NCI-H82 treated with DMSO at 0.1 percent for 48 hours (cell line): ENCODE measurements around the gene IPMK.
"Not testable (repeated sequence)": the region's sequence is repeated elsewhere in the genome, so short reads cannot be mapped to it uniquely, and the experiment has no call there.

ENCODE experiments used
- DNase-seq: peaks from one replicate; lab custom pipeline; 2025; ENCODE audit not compliant: unreplicated experiment; lab: John Stamatoyannopoulos, UW

Gene IPMK

DNA sequence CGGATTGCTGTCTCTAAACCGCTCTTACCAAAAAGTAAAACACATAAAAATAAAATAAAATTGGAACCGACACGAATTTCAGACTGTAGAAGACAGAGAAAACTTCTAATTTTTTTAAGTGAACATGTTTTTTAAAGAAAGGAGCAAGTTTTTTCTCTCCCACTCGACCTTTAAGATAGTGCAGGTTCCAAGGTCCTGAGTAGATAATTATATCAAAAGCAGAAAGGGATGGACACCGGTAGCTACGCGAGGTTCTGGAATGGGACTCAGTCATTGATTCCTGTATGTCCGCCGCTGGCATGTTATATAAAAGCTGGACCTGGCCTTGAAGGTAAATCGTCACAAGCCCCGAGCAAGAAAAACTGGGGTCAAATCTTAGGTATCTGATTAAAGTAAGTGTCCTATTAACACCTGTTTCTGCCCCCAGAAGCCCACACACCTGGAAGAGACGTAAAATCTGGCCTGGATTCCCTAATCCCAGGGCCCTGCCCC, 806 bp upstream of the IPMK start:
- no peak for DNase-seq

DNA sequence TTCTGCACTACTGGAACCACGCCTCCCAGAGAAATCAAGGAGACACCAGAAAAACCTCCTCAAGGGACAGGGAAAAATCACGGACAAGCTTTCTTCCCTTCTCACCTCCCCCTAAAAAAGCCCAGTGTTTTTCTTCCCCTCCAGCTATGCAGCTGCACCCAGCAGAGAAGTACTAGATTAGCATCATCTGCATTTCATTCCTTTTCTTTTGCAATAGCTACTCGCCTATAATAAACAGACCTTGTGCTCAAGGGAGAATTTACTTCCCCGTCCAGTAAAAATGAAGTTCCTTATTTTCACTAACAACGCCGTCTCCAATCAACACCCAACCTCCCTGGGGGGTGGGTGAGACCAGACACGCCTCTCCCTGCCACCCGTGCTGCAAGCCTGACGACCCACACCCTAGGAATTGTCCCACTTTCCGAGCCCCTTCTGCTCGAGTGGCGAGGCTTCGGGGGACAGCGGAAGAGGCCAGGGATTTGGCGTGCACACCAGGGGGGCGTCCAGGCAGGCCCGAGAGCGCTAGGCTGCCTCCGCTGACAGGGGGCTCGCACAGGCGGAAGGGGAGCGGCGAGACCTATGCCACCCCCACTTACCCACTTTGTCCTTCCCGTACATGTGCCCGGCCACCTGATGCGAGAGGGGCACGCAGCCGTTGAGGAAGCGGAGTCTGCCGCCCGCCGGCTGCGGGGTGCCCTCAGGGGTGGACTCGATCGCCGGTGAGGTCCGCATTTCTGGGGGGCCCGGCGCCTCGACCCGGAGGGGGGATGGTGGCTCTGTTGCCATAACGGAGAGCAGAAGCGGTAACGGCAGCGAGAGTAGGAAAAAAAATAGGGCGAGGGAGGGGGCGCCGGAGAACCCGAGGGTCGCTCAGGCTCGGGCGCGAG, 625 bp downstream of the IPMK start:
- no peak for DNase-seq

DNA sequence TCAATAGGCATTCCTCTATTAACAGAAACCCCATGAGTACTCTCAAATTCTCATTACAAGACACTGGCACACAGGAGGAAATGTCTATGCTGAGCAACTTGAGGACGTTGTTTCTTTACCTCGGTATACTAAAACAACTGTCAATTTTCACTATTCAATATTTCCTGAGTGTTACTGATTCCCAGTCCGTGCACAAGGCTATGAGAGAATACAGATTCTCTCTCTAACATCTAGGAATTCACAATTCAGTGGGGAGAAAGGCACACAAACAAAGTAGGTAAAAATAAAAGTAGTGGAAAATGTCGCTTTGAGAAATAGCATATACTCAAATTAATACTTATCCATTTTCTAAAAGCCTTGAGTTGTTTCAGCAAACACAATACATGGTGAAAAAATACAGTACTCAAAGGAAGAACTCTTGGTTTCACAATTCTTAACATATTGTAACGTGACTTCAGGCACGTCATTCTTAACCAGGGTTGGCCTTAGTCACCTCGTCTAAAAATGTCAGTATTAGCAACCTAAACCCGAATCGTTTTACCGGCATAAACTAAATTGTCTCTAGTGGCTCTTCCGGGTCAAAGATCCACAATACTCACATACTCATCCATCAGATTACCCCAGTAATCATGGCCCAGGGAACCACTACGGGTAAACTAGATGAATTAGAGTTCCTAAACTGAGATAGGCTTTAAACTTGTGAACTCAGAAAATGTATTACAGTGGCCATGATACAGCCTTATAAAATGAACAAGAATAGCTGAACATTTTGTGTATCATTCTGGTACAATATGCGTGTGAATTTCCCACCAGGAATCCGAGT, 1.5 kb downstream of the IPMK start:
- DNase-seq = no peak

DNA sequence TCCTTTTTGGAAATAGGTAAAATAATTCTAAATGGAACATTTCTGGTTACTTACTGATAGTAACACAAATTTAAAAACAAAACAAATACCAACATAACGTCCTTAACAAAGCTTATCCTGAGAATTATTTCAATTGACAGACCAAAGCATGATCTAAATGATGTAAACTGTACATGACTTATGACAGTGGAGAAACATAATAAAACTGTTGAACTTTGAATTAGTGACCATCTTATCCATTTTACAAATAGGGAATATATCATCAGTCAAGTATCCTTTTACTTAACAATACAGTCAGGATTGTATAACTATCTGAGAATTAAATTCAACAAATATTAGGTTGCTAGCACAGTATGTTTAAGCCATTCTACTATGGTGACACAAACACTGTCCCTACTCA, 2.4 kb downstream of the IPMK start:
- DNase-seq = no peak

DNA sequence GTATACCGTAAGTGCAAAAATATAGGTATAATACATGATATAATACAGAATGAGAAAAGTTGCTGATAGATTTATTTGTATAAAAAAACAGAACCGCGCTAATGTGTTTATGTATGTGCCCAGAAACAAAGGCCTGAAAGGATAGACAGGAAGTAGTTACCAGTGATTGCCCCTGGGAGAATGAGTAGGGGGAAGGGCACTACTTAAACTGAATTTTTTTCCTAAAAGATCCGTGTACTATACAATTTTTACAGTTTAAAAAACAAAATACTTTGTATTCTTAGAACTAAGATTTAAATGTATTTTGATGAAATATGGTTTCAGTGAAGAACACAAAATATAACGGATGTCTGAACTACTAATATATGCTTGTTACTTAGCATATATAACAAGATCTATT, 2.9 kb downstream of the IPMK start:
- no peak for DNase-seq

DNA sequence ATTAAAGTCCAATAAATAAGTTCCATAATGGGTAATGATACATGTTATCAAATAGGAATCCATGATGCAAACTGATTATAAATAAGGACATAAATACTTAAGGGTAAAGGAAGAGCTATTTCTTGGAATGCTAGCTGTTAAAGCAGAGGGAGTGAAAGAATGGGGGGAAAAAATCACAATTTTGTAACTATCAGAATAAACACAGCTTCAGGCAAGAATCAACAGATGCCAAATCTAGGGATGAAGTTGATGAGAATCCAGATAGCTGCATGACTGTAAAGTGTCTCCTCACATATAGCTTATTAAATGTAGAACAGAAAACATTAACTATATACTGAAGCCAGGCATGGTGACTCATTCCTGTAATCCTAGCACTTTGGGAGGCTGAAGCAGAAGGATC, 4.9 kb downstream of the IPMK start:
- no peak for DNase-seq

DNA sequence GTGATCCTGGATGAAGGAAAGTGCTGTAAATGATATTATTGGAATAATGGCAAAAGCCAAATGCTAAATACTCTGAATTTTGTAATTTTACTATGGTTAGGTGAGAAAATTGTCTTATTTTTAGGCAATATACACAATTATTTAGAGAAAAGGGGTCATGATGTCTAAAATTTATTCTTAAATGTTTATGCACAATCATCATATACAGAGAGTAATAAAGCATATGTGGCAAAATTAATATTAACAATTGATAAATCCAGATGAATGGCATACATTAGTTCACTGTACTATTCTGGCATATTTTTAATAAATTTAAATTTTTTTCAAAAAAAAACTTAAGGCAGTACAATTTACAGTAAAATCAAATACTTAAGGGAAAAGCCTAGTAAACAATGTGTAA, 7.4 kb downstream of the IPMK start:
- no peak for DNase-seq

DNA sequence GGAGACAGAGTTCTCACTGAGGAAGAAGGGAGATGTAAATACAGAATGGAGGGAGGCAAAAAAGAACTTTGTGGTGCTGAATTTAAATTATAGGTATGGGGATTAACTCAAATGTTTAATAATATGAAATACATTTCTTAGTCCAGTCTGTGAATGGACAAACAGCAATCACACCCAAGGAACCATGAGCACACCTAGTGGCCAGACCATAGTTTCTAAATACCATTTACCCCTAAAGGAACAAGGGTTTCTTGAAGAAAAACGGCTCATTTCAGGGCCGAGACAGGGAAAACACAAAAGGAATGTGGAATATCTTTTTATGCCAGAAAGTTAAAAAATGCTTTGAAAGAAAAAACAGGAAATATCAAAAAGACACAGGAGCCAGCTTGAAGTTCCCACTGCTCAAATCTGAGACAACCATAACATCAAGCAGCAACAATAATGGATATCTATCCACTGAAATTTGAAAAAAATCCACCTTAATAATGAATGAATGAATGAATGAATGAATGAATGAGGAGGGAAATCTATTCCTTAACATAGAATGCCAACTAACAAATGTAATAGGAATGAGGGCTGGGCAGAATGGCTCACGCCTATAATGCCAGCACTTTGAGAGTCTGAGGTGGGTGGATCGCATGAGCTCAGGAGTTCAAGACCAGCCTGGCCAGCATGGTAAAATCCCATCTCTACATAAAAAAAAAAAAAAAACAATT, 8.6 kb downstream of the IPMK start:
- no peak for DNase-seq

DNA sequence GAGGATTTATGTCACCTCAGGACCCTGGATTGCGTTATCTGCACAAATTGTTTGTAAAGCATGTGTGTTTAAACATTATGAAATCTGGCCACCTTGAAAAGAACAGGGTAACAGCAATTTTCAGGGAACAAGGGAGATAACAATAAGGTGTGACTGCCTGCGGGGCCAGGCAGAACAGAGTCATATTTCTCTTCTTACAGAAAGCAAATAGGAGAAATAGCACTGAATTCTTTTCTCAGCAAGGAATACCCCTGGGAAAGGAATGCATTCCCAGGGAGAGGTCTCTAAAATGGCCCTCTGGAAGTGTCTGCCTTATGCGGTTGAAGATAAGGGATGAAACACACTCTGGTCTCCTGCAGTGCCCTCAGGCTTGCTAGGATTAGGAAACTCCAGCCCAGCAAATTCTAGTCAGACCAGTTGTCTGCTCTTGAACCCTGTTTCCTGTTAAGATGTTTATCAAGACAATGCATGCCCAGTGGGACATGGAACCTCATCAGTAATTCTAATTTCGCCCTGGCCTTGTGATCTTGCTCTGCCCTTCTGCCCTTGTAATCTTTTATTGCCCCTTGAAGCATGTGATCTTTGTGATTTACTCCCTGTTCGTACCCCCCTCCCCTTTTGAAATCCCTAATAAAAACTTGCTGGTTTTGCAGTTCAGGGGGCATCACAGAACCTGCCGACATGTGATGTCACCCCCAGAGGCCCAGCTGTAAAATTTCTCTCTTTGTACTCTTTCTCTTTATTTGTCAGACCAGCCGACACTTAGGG, 11.5 kb downstream of the IPMK start:
- DNase-seq = not testable (repeated sequence)

DNA sequence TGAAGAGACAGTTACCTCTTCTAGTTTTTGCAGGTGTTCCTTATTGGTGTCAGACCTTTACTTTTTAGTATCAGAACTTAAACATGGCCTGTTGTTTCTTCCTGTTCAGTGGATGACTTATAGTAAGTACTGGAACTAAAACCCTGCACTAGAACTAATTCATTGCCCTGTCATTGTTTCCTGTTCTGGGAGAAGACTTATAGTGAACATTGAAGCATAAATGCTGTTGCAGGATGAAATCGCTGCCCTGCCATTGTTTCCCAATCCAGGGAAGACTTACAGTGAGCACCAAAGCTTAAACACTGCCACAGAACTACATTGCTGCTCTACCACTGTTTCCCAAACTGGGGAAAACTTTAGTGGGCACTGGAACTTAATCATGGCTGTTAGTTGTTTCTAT, 13.1 kb downstream of the IPMK start:
- no peak for DNase-seq

DNA sequence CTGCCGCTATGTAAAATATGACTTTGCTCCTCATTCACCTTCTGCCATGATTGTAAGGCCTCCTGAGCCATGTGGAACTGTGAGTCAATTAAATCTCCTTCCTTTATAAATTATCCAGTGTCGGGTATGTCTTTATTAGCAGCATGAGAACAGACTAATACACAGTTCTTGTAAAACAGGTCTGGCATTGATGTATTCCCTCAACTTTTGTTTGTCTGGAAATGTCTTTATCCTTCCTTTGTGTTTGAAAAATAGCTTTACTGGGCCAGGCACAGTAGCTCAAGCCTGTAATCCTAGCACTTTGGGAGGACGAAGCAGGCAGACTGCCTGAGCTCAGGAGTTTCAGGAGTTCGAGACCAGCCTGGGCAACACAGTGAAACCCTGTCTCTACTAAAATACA, 14.5 kb downstream of the IPMK start:
- DNase-seq = no peak

DNA sequence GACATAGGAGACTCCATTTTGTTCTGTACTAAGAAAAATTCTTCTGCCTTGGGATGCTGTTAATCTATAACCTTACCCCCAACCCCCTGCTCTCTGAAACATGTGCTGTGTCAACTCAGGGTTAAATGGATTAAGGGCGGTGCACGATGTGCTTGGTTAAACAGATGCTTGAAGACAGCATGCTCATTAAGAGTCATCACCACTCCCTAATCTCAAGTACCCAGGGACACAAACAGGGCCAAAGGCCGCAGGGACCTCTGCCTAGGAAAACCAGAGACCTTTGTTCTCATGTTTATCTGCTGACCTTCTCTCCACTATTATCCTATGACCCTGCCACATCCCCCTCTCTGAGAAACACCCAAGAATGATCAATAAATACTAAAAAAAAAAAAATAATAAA, 23.0 kb downstream of the IPMK start:
- not testable (repeated sequence) for DNase-seq

DNA sequence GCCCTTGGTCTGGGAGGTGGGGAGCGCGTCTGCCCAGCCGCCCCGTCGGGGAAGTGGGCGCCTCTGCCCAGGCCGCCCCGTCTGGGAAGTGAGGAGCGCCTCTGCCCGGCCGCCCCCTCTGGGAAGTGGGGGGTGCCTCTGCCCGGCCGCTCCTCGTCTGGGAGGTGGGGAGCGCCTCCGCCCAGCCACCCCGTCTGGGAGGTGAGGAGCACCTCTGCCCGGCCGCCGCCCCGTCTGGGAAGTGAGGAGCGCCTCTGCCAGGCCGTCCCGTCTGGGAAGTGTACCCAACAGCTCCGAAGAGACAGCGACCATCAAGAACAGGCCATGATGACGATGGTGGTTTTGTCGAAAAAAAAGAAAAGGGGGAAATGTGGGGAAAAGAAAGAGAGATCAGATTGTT, 23.5 kb downstream of the IPMK start:
- not testable (repeated sequence) for DNase-seq

DNA sequence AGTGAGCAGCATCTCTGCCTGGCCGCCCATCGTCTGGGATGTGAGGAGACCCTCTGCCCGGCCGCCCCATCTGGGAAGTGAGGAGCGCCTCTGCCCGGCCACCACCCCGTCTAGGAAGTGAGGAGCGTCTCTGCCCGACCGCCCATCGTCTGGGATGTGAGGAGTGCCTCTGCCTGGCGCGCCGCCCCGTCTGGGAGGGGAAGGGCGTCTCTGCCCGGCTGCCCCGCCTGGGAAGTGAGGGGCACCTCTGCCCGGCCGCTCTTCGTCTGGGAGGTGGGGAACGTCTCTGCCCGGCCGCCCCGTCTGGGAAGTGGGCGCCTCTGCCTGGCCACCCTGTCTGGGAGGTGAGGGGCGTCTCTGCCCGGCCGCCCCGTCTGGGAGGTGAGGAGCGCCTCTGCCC, 23.9 kb downstream of the IPMK start:
- DNase-seq = not testable (repeated sequence)

DNA sequence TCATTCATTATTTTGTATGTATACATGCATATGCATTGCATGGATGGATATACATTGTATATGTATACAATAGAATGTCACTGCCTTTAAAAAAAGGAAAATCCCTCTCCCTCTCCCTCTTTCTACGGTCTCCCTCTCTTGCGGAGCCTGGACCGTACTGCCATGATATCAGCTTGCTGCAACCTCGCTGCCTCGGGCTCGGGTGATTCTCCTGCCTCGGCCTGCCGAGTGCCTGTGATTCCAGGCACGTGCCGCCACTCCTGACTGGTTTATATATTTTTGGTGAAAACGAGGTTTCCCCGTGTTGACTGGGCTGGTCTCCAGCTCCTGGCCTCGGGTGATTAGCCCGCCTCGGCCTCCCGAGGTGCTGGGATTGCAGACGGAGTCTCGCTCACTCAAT, 24.4 kb downstream of the IPMK start:
- DNase-seq = no peak

DNA sequence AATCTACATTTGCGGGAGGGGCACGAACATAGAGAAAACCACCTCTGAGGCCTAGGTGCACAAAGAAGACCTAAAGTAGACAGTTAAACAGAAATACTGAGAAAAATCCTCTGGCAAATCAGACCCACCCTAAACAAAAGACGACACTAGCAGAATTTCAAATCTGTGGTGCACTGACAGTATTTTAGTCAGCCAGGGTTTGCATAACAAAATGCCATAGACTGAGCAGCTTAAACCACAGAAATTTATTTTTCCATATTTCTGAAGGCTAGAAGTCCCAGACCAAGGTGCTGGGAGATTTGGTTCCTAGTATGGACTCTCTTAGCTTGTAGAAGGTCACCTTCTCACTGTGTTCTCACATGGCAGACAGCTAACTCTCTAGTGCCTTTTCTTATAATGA, 26.3 kb downstream of the IPMK start:
- no peak for DNase-seq

DNA sequence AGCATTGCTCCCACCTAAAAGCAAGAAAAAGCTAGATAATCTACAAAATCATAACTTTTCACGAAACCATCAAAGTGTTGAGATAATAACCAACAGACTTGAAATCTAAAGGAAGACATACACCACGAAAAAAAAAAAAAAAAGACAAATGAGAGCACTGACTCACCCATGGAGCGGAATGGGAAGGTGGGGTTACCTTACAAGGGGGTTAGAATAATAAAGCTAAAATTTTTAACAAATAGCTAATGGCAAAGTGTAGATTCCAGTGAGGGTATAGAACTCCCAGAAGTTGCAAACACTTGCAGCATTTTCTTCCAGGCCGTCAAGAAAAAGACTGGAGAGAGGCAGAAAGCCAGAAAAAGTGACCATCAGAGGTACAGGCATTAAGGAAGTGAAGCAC, 27.2 kb downstream of the IPMK start:
- no peak for DNase-seq

DNA sequence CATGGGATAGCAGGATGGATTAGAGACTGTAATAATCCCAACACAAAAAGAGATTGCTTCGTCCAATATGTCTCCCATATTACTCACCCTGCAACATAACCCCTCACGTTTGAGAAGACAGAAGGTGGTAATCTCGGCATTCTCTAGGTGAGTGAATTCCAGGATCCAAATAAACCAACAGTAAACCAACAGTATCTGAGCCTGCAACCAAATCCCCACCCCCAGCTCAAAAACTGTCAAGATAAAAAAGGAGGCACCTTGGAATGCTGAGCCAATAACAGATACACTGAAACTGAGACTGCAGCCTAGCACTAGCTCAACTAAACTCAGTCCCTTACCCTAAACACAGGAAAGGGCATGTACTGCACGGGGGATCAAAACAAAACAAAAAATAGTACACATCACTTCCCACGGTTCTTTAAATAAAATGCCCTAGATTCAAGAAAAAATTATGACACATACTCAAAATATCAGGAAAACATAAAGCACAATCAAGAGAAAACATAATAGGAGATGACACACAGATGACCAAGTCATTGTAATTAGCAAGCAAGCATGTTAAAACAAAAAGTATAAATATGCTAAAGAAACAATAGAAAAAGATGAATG, 28.0 kb downstream of the IPMK start:
- DNase-seq = no peak

DNA sequence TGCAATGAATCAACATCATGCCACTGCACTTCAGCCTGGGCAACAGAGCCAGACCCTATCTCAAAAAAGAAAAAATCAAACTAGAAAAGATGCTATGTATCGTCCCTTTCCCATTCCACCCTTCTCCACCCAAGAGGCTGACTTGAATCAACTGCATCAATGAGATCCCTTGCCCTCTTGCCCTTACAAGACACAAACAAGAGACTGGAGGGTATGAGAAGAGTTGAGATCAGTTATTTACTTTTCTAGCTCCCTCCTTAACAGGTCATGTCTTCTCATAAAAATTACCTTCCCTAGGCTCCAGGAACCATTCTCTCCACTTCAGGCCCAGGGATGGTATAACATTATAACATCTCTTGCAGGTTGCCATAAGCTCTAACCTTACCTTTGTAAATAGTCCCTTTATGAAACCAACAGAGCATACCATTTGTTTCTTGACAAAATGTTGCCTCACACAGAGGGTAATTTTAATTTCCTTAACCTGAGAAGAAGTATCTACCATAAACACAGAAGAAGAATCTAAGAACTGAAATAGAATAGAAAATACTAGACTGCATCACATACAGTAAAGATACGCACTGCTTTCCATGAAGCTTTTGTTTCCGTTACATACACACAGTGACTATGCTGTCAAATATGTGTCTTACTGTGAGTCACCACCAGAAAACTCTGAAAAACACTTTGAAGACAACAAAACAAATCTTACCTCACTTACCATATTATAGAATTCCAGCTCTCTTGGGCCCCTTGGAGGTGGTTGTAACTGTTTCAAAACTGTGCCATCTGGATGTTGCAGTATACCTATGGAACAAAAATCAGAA, 30.5 kb downstream of the IPMK start:
- DNase-seq = no peak
